Stimulated activated CD8-positive, alpha-beta memory T cell treated with anti-CD3 and anti-CD28 coated beads, Interleukin-7, amount 100 ng/mL, for 48 hours (primary cell): ENCODE data around the gene IGFL4.
A peak's percentile ranks its signal among the peaks of the same experiment; 100 is the strongest.

Experiments
- DNase-seq, 2 donors: peaks; one replicate each; pipeline ENCODE4 v3.0.0-alpha.2; 2020; ENCODE audit warnings: low read depth in 1 of 2; ENCODE audit errors: extremely low read depth in 1 of 2

IGFL4 gene

GRCh38 chr19:46022061-46022430 is 18.8 kb downstream of the IGFL4 start:
- DNase-seq: no peak

GRCh38 chr19:46021531-46022041 is 19.2 kb downstream of the IGFL4 start:
- no peak for DNase-seq

- DNase-seq: no peak
These were observed 20.0 kb downstream of the IGFL4 start for GRCh38 chr19:46020819-46021125.

- DNase-seq: no peak
These were observed 21.5 kb downstream of the IGFL4 start for GRCh38 chr19:46019270-46019669.

- no peak for DNase-seq
These were observed 22.0 kb downstream of the IGFL4 start for GRCh38 chr19:46018729-46019251.

- DNase-seq: no peak
These were observed 22.7 kb downstream of the IGFL4 start for GRCh38 chr19:46017874-46018675.

GRCh38 chr19:46017095-46017429 is 23.7 kb downstream of the IGFL4 start:
- no peak for DNase-seq

GRCh38 chr19:46016426-46017094 is 24.2 kb downstream of the IGFL4 start:
- DNase-seq: peak; percentile 55 to 64

- peak in 1 of 2 donors; percentile 25 for DNase-seq
These were observed 24.9 kb downstream of the IGFL4 start for GRCh38 chr19:46015687-46016425.

GRCh38 chr19:46014941-46015686 is 25.7 kb downstream of the IGFL4 start:
- DNase-seq: peak in 1 of 2 donors; percentile 37

GRCh38 chr19:46014534-46014933 is 26.3 kb downstream of the IGFL4 start:
- no peak for DNase-seq

GRCh38 chr19:46009530-46010510 is 31.0 kb downstream of the IGFL4 start:
- peak in 1 of 2 donors; percentile 37 for DNase-seq

GRCh38 chr19:46006411-46006810 is 34.4 kb downstream of the IGFL4 start:
- DNase-seq: no peak

- DNase-seq: no peak
These were observed 38.0 kb downstream of the IGFL4 start for GRCh38 chr19:46002678-46003275.

GRCh38 chr19:46000491-46001246 is 40.1 kb downstream of the IGFL4 start:
- DNase-seq: peak in 1 of 2 donors; percentile 47

GRCh38 chr19:45999653-46000121 is 41.1 kb downstream of the IGFL4 start:
- no peak for DNase-seq

GRCh38 chr19:45998834-45999233 is 42.0 kb downstream of the IGFL4 start:
- no peak for DNase-seq

- DNase-seq: no peak
These were observed 43.9 kb downstream of the IGFL4 start for GRCh38 chr19:45996933-45997332.
